ENCODE results near the gene LIN7B.

The LIN7B gene

GRCh38 chr19:49097453-49098288 is 16.5 kb upstream of the LIN7B start:
- peak; percentile 46 to 54 (median 50) for DNase-seq

- no peak for DNase-seq
These were observed 15.4 kb upstream of the LIN7B start for GRCh38 chr19:49098795-49099194.

- DNase-seq = no peak
These were observed 13.0 kb upstream of the LIN7B start for GRCh38 chr19:49101160-49101559.

- DNase-seq = no peak
These were observed 11.9 kb upstream of the LIN7B start for GRCh38 chr19:49102303-49102702.

- no peak for DNase-seq
These were observed 10.7 kb upstream of the LIN7B start for GRCh38 chr19:49103331-49104085.

DNA sequence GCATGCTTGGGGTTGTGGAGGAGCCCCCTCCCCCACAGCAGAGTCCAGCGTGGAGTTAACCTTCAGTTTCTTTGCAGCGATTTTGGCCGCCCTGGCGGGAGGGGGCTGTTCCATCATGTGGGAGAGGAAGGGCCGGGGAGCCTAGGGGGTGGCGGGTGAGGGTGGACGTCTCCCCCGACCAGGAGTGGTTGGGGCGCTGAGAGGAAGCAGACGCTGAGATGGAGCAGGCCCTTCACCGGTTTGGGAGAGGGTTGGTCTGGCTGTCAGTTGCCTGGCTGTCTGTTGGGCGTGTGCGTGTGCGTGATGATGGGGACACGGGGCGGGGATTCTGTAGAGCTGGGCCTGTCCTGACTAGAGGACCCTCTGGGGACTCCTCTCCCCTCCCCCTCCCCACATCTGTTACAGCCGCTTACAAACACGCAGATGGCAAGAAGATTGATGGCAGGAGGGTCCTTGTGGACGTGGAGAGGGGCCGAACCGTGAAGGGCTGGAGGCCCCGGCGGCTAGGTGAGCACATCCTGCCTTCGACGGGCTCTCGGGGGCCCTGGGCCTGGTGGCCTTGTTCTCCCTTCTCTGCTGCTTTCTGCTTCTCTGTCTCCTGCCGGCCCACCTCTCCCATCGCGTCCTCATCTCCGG is 9.8 kb upstream of the LIN7B start:
- DNase-seq = no peak

GRCh38 chr19:49106648-49107135 is 7.5 kb upstream of the LIN7B start:
- peak; percentile 29 to 55 (median 38) for DNase-seq

DNA sequence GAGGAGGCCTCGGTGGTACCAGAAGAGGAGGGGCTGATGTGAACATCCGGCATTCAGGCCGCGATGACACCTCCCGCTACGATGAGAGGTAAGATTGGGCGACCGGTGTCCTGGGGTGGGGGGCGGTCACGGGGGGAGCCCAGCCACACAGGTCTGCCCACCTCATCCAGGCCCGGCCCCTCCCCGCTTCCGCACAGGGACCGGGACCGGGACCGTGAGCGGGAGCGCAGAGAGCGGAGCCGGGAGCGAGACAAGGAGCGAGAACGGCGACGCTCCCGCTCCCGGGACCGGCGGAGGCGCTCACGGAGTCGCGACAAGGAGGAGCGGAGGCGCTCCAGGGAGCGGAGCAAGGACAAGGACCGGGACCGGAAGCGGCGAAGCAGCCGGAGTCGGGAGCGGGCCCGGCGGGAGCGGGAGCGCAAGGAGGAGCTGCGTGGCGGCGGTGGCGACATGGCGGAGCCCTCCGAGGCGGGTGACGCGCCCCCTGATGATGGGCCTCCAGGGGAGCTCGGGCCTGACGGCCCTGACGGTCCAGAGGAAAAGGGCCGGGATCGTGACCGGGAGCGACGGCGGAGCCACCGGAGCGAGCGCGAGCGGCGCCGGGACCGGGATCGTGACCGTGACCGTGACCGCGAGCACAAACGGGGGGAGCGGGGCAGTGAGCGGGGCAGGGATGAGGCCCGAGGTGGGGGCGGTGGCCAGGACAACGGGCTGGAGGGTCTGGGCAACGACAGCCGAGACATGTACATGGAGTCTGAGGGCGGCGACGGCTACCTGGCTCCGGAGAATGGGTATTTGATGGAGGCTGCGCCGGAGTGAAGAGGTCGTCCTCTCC is 6.3 kb upstream of the LIN7B start:
- DNase-seq = no peak

DNA sequence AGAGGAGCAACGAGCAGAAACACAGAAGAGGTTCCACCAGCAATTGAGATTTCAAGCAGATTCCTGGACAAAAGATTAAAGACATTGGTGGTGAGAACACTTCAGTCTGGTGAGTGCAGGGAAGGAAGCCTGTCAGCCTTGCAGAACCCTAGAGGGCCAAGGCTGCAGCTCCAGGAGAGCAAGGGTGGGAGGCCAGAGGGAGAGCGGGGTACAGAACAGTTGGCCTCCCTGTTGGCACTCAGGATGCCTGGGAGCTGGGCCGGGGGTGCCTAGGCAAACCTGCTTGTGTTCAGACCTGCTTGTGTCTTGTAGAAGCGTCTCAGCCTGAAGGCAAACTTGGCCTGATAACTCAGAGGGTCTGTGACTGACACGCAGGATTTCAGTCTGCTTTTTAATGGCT is 5.1 kb upstream of the LIN7B start:
- DNase-seq = no peak

GRCh38 chr19:49109569-49110233 is 4.5 kb upstream of the LIN7B start:
- DNase-seq = no peak

DNA sequence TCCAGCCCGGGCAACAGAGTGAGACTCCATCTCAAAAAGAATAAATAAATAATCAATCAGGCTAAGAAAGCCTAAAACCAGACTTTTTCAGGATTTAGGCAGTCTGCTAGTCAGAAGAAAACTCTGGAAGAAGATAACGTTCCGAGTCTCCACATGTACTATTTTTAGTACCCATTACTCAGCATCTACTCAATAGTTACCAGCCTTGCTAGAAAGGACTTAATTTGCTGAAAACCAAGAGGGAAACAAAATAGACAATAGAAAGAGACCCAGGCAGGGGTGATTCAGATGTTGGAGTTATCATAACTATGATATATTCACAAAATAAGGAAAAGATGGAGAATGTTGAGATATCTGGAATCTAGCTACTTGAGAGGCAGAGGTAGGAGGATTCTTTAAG is 3.6 kb upstream of the LIN7B start:
- no peak for DNase-seq

- no peak for DNase-seq
These were observed 2.8 kb upstream of the LIN7B start for GRCh38 chr19:49111218-49111998.

DNA sequence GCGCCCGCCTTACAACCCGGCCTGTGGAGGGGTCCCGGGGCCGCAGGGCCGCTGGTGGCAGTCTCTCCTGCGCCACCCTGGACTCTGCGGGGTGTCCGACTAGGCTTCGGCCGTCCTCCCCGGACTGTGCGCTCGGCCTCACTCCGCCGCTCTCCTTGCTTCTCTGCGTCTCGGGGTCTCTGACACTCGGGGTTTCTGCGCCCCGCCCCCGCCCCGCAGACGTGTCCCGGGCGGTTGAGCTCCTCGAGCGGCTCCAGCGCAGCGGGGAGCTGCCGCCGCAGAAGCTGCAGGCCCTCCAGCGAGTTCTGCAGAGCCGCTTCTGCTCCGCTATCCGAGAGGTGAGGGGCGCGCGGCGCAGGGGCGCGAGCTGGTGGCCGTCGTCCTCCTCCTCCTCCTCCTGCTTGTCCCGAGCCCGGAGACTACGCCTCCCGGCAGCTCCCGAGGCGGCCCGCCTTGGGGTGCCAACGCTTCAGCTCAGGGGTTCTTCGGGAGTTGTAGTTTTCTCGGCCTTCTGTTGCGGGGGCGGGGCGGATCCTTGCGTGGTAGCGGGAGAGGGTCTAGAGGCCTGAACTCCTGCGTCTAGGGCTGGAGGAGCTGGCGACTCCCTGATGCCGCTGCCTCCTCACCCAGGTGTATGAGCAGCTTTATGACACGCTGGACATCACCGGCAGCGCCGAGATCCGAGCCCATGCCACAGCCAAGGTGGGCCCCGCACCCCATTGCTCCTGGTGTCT is 627 bp downstream of the LIN7B start:
- DNase-seq = peak in 2 of 4 experiments; percentile 20 to 25

GRCh38 chr19:49116544-49116943 is 2.4 kb downstream of the LIN7B start:
- no peak for DNase-seq

DNA sequence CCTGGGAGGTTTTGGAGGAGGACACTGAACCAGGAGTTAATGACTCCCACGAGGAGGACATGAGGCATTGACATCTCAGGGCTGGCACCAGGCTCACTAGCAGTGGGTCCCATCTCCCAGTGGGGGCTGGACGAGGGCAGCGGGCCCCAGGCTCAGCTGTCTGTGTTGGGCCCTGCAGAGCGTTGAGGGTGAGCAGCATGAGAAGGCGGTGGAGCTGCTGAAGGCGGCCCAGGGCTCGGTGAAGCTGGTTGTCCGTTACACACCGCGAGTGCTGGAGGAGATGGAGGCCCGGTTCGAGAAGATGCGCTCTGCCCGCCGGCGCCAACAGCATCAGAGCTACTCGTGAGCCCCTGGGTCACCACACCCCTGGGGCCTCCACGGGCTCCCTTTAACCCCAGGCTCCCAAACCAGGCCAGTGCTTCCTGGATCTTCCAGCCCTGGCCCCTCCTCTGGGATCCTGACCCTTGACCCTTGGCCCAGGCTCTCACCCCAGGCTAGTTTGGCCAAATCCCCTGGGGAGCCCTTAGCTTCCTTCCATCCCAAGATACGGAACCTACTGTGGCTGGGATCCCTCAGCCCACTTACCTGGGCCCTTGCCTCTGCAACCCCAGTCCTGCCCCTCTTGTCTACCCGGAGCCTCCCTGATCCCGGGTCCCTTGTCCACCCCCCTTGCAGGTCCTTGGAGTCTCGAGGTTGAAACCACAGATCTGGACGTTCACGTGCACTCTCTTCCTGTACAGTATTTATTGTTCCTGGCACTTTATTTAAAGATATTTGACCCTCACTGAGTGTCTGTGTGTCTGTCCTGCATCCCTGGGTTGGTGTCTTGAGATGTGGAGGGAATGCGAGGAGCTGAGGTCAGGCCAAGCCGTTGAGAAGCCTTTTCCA is 3.8 kb downstream of the LIN7B start:
- no peak for DNase-seq

GRCh38 chr19:49118565-49119410 is 4.6 kb downstream of the LIN7B start, which contains the start of gene C19orf73:
TSS of gene C19orf73 (minus strand) at chr19:49119143. CDS start at chr19:49119022, 121 bp downstream.
- DNase-seq = peak; percentile 85 to 92 (median 88)

DNA sequence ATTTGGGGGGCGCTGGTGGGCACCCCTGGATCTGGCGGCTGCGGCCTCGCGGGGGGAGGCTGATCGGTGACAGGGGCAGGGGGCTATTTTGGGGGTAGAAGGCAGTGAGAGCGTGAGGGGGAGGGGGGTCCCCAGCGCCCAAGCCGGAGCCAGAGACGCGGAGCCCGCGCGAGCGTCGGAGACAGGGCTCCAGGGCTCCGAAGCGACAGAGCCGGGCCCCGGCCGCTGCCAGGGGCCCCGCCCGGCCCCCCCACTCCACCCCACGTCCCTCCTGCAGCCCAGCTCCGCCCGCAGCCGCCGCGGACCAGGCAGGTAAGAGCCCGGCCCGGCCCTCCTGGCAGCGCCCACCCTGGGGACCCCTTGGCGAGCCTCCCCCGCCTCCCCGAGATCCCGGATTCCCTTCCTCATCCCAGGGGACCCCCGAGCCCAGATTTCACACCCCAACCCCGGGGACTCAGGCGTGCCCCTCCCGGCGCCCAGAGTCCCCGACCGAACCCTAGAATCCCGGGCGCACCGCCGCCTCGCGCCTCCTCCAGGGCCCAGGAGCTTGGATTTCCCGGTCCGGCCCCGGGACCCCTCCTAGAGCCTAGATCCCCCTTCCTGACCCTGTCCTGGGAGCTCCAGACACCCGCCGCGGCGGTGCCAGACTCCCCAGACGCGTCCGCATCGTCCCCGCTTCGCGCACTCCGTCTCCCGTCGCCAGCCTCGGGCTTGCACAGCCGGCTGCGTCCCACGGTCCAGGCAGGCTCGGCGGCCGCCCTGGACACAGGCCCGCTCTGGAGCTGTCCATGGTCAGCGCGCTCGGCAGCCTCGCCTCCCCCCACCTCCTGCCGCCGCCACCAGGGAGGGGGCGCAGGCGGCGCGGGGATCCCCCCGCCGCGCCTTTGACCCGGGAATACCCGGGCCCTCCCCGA is 5.5 kb downstream of the LIN7B start, which contains the start of gene PPFIA3:
Gene PPFIA3, plus strand, starts transcription at position 134 of the 914 bp plus-strand sequence. CDS start 8,330 bp downstream, outside the sequence.
- DNase-seq = no peak
